IMR-90 (cell line): ENCODE measurements around the gene TMLHE. TPM values are rescaled to one million over a fixed set of nuclear protein-coding genes. Genes with fewer than 3 reads are reported as not detected.

Source experiments
- ATAC-seq: fragments of 200-7000 bp; cut with Tn5 transposase; 2 replicates; pipeline ENCODE4 v1.9.1; 2020; ENCODE audit warnings: low read depth, mild to moderate bottlenecking, moderate library complexity
- BruUV-seq: library from RNA; stranded (reverse); fragments of 400-500 nt; replicated peaks from 2 replicates; lab custom pipeline; 2021; lab: Mats Ljungman, UMichigan
- CTCF ChIA-PET: fragments of 300-600 bp; formaldehyde crosslinking; extraction: SDS; loops from one replicate; lab custom pipeline; 2021; ENCODE audit warnings: antibody characterized with exemption; lab: Yijun Ruan, JAX
- POLR2A ChIA-PET: fragments of 300-600 bp; sonication (Branson Sonifier 250); formaldehyde crosslinking; loops from one replicate; lab custom pipeline; 2022; ENCODE audit warnings: antibody characterized with exemption; ENCODE audit not compliant: unreplicated experiment; lab: Charles Lee
- DNase-seq: peaks from one replicate; pipeline ENCODE4 v3.0.0; 2013
- H2AFZ ChIP-seq: replicated peaks from 2 replicates; pipeline ENCODE3; 2013; ENCODE audit warnings: low read length, mild to moderate bottlenecking; ENCODE audit not compliant: poor library complexity
- H2AK5ac ChIP-seq: 2 replicates; pipeline ENCODE4 v1.6.1; 2013; ENCODE audit warnings: low read depth, low read length, inconsistent platforms
- H2AK9ac ChIP-seq: replicated peaks from 2 replicates; pipeline ENCODE3; 2013; ENCODE audit warnings: mild to moderate bottlenecking, low read depth, low read length, moderate library complexity; ENCODE audit not compliant: poor library complexity
- H2BK120ac ChIP-seq: 2 replicates; pipeline ENCODE4 v1.6.1; 2013; ENCODE audit warnings: low read depth, low read length, inconsistent platforms
- H2BK15ac ChIP-seq: 3 replicates; pipeline ENCODE4 v1.6.1; 2013; ENCODE audit warnings: low read depth, low read length, inconsistent platforms
- H2BK20ac ChIP-seq: 2 replicates; pipeline ENCODE4 v1.6.1; 2013; ENCODE audit warnings: low read depth, mild to moderate bottlenecking, inconsistent platforms, low read length, moderate library complexity
- H2BK5ac ChIP-seq: 2 replicates; pipeline ENCODE4 v1.6.1; 2013; ENCODE audit warnings: mild to moderate bottlenecking, low read depth, low read length, inconsistent platforms; ENCODE audit not compliant: poor library complexity, severe bottlenecking
- H3K14ac ChIP-seq: replicated peaks from 2 replicates; pipeline ENCODE4 v1.6.1; 2013; ENCODE audit warnings: low read depth, low read length, inconsistent platforms
- H3K18ac ChIP-seq: 2 replicates; pipeline ENCODE4 v1.6.1; 2013; ENCODE audit warnings: low read depth, low read length, control low read depth
- H3K23ac ChIP-seq: 2 replicates; pipeline ENCODE4 v1.6.1; 2013; ENCODE audit warnings: low read depth, low read length, inconsistent platforms
- H3K27ac ChIP-seq: 2 replicates; pipeline ENCODE4 v1.5.1; 2013; ENCODE audit warnings: mild to moderate bottlenecking, control low read depth, low read length; ENCODE audit not compliant: insufficient read depth
- H3K27me3 ChIP-seq: 2 replicates; pipeline ENCODE4 v1.6.1; 2013; ENCODE audit warnings: low read length; ENCODE audit not compliant: control insufficient read depth, insufficient read depth
- H3K36me3 ChIP-seq: 2 replicates; pipeline ENCODE4 v1.6.1; 2013; ENCODE audit warnings: low read length, mixed read lengths; ENCODE audit not compliant: control insufficient read depth, insufficient read depth
- H3K4ac ChIP-seq: 2 replicates; pipeline ENCODE4 v1.6.1; 2013; ENCODE audit warnings: low read depth, low read length, inconsistent platforms
- H3K4me1 ChIP-seq: 2 replicates; pipeline ENCODE4 v1.6.1; 2013; ENCODE audit warnings: low read length, mixed read lengths; ENCODE audit not compliant: control insufficient read depth, insufficient read depth
- H3K4me2 ChIP-seq: 2 replicates; pipeline ENCODE4 v1.6.1; 2013; ENCODE audit warnings: low read depth, mild to moderate bottlenecking, control low read depth, low read length, moderate library complexity
- H3K4me3 ChIP-seq: 2 replicates; pipeline ENCODE4 v1.5.1; 2013; ENCODE audit warnings: low read depth, mild to moderate bottlenecking, control low read depth, low read length, moderate library complexity; ENCODE audit not compliant: insufficient read depth
- H3K56ac ChIP-seq: 2 replicates; pipeline ENCODE4 v1.6.1; 2013; ENCODE audit warnings: low read length, inconsistent platforms; ENCODE audit not compliant: insufficient read depth; ENCODE audit errors: extremely low read depth
- H3K79me1 ChIP-seq, 2 experiments: 2 replicates each; pipeline ENCODE4 v1.6.1; 2013; ENCODE audit warnings: low read length in 2 of 2, inconsistent platforms in 1 of 2, low read depth in 1 of 2
- H3K9ac ChIP-seq: 2 replicates; pipeline ENCODE4 v1.6.1; 2013; ENCODE audit warnings: low read depth, low read length, control low read depth
- H3K9me1 ChIP-seq: 2 replicates; pipeline ENCODE4 v1.6.1; 2013; ENCODE audit warnings: low read length, inconsistent platforms; ENCODE audit not compliant: insufficient read depth
- H3K9me3 ChIP-seq: 2 replicates; pipeline ENCODE4 v1.6.1; 2013; ENCODE audit warnings: low read length; ENCODE audit not compliant: control insufficient read depth, insufficient read depth
- H4K20me1 ChIP-seq: 2 replicates; pipeline ENCODE4 v1.6.1; 2013; ENCODE audit warnings: low read length, inconsistent platforms; ENCODE audit not compliant: insufficient read depth
- H4K5ac ChIP-seq: 2 replicates; pipeline ENCODE4 v1.6.1; 2013; ENCODE audit warnings: mild to moderate bottlenecking, low read depth, low read length, control low read depth
- H4K8ac ChIP-seq, 2 experiments: 2 replicates each; pipeline ENCODE4 v1.6.1; 2013; ENCODE audit warnings: low read depth in 2 of 2, low read length in 2 of 2, control low read depth in 1 of 2, inconsistent platforms in 1 of 2
- H4K91ac ChIP-seq: 2 replicates; pipeline ENCODE4 v1.6.1; 2013; ENCODE audit warnings: low read depth, low read length, inconsistent platforms; ENCODE audit not compliant: insufficient read depth
- BHLHE40 ChIP-seq: fragments of 150-350 bp; IDR thresholded peaks from 2 replicates; pipeline ENCODE4 v1.6.1; 2016; ENCODE audit warnings: mild to moderate bottlenecking, low read depth, low read length
- CEBPB ChIP-seq: IDR thresholded peaks from 2 replicates; pipeline ENCODE4 v1.6.1; 2012; ENCODE audit warnings: low read depth, low read length, improper control_type of control experiment
- CHD1 ChIP-seq: IDR thresholded peaks from 2 replicates; pipeline ENCODE4 v1.6.1; 2012; ENCODE audit warnings: low read depth, low read length, improper control_type of control experiment
- CTCF ChIP-seq: conservative IDR thresholded peaks from 2 replicates; pipeline ENCODE4 v1.5.1; 2012; ENCODE audit warnings: mild to moderate bottlenecking, low read depth, low read length, improper control_type of control experiment
- ELK1 ChIP-seq: fragments of 150-350 bp; IDR thresholded peaks from 2 replicates; pipeline ENCODE4 v1.6.1; 2016; ENCODE audit warnings: low read depth, mild to moderate bottlenecking, low read length, moderate library complexity, borderline replicate concordance
- FOS ChIP-seq: fragments of 150-350 bp; IDR thresholded peaks from 2 replicates; pipeline ENCODE4 v1.6.1; 2016; ENCODE audit warnings: low read depth, low read length
- MAFK ChIP-seq: IDR thresholded peaks from 2 replicates; pipeline ENCODE4 v1.6.1; 2012; ENCODE audit warnings: low read depth, low read length, improper control_type of control experiment
- MAZ ChIP-seq: IDR thresholded peaks from 2 replicates; pipeline ENCODE4 v1.6.1; 2012; ENCODE audit warnings: low read depth, mild to moderate bottlenecking, low read length, improper control_type of control experiment, moderate library complexity, borderline replicate concordance
- MXI1 ChIP-seq: IDR thresholded peaks from 2 replicates; pipeline ENCODE4 v1.6.1; 2012; ENCODE audit warnings: low read depth, mild to moderate bottlenecking, low read length, moderate library complexity, borderline replicate concordance
- NFE2L2 ChIP-seq: fragments of 150-350 bp; IDR thresholded peaks from 2 replicates; pipeline ENCODE4 v1.6.1; 2016; ENCODE audit warnings: low read depth, mild to moderate bottlenecking, low read length
- POLR2A ChIP-seq: IDR thresholded peaks from 2 replicates; pipeline ENCODE4 v1.6.1; 2012; ENCODE audit warnings: mild to moderate bottlenecking, low read depth, low read length
- RAD21 ChIP-seq: IDR thresholded peaks from 2 replicates; pipeline ENCODE4 v1.6.1; 2012; ENCODE audit warnings: low read length, improper control_type of control experiment
- RCOR1 ChIP-seq: IDR thresholded peaks from 2 replicates; pipeline ENCODE4 v1.6.1; 2012; ENCODE audit warnings: mild to moderate bottlenecking, low read length, improper control_type of control experiment; ENCODE audit not compliant: insufficient replicate concordance
- RFX5 ChIP-seq: IDR thresholded peaks from 2 replicates; pipeline ENCODE4 v1.8.0; 2012; ENCODE audit warnings: low read depth, mild to moderate bottlenecking, low read length, moderate library complexity
- SMC3 ChIP-seq: fragments of 150-350 bp; IDR thresholded peaks from 2 replicates; pipeline ENCODE4 v1.6.1; 2016; ENCODE audit warnings: low read depth, mild to moderate bottlenecking, antibody characterized with exemption, low read length, moderate library complexity
- USF2 ChIP-seq: fragments of 150-350 bp; IDR thresholded peaks from 2 replicates; pipeline ENCODE4 v1.6.1; 2017; ENCODE audit warnings: mild to moderate bottlenecking, antibody characterized with exemption, low read length, low read depth
- WGBS, 2 experiments: methylation state at CpG; one replicate each; pipeline versions ENCODE4 v1.1.5 to v1.1.7; 2013; ENCODE audit warnings: missing lambda C conversion rate in 2 of 2; ENCODE audit not compliant: insufficient read length in 1 of 2; ENCODE audit errors: extremely low coverage in 2 of 2; 5-methylcytosine and 5-hydroxymethylcytosine counted together
- dilution Hi-C: fragments of 300-500 bp; cut with HindIII; formaldehyde crosslinking; loops from one replicate; pipeline ENCODE4 v1.14.3; 2018; ENCODE audit warnings: low sequenced_read_pairs; ENCODE audit not compliant: unreplicated experiment
- in situ Hi-C: fragments of 300-500 bp; cut with MboI; formaldehyde crosslinking; loops from 3 replicates; pipeline ENCODE4 v1.14.3; 2019; ENCODE audit warnings: low sequenced_read_pairs, inconsistent platforms, mixed read lengths
- intact Hi-C: fragments of 100-400 bp; cut with micrococcal nuclease; formaldehyde crosslinking; loops from 2 replicates; pipeline ENCODE4 v1.10.0; 2022
- polyA plus RNA-seq, 3 experiments: library from polyadenylated mRNA; depleted of rRNA; stranded (reverse); fragments of >200 nt; gene quantifications; 2 replicates each; pipeline ENCODE4 v1.2.3, GENCODE V29; 2012; ENCODE audit warnings: low replicate concordance in 1 of 3
- total RNA-seq: library from RNA; depleted of rRNA; stranded (reverse); fragments of >200 nt; gene quantifications from 2 replicates; pipeline ENCODE4 v1.2.3, GENCODE V29; 2012

Gene TMLHE
- total and polyA plus RNA-seq, 2 of the 4 experiments (the other 2 are of a cell fraction), result 10.9 to 20.4 TPM

DNA sequence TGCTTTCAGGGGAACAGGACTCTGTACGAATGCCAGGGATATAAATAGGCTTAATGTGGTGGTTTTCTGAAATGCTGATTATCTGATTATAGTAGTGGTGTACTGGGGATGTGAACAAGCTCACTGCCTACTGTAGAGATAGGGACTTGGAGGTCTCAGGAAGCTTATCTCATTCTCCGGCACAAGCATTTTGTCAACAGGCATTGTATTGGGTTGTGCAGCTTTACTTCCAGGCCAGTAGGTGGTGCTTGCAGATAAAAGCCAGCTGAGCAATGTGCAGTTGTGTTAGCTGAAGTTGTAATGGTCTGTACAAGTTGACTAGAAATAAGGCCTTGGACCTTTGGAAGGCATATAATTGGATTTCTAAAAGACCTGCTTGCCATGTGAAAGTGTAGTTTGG, 49.5 kb upstream of the TMLHE start:
- H2AK9ac ChIP-seq, result no peak overlapping the region
- no peak overlapping the region for H4K8ac ChIP-seq
- POLR2A ChIA-PET, result no interaction called here
- no peak overlapping the region for H2BK5ac ChIP-seq
- no peaks in the 10 kb centered on the region for H3K9me1 ChIP-seq
- CTCF ChIA-PET, result no interaction called here
- H3K14ac ChIP-seq, result no peak overlapping the region
- peaks cover 3% of the 10 kb centered on the region; the same call in 1 of the 2 replicates for H3K9me3 ChIP-seq
- H4K91ac ChIP-seq, result no peak overlapping the region
- dilution Hi-C loops, result no loop called here
- H3K9ac ChIP-seq, result no peak overlapping the region
- H4K20me1 ChIP-seq, result no peaks in the 10 kb centered on the region
- ATAC-seq (no peak), DNase-seq (no peak)
- H3K4me1 ChIP-seq, result no peaks in the 10 kb centered on the region
- WGBS, 2 experiments, result no CpG with 5 or more reads among the region's 2 CpGs
- H3K23ac ChIP-seq, result no peak overlapping the region
- H3K18ac ChIP-seq, result no peak overlapping the region
- H2BK20ac ChIP-seq, result no peak overlapping the region
- no peaks in the 10 kb centered on the region for H3K36me3 ChIP-seq
- no peak overlapping the region for H2AFZ ChIP-seq
- no TSS peak for BruUV-seq
- H2AK5ac ChIP-seq, result no peak overlapping the region
- in situ Hi-C loops, result no loop called here
- no peak overlapping the region for H2BK120ac ChIP-seq
- H4K5ac ChIP-seq, result no peak overlapping the region
- intact Hi-C loops, result no loop called here
- no peak overlapping the region for H3K4me3 ChIP-seq
- H3K27me3 ChIP-seq, result no peaks in the 10 kb centered on the region
- H3K4me2 ChIP-seq, result no peak overlapping the region
- no peaks in the 10 kb centered on the region for H3K79me1 ChIP-seq
- no peak overlapping the region for H3K27ac ChIP-seq
- H3K56ac ChIP-seq, result no peak overlapping the region
- H3K4ac ChIP-seq, result no peak overlapping the region
- TF ChIP-seq ELK1 (no peak), CEBPB (no peak), MXI1 (no peak), CTCF (no peak), MAZ (no peak), SMC3 (no peak), RCOR1 (no peak), FOS (no peak), CHD1 (no peak), NFE2L2 (no peak), MAFK (no peak), BHLHE40 (no peak), RAD21 (no peak), USF2 (no peak), POLR2A (no peak), RFX5 (no peak)
- no peak overlapping the region for H2BK15ac ChIP-seq
